Left colon (tissue), 2 donors: ENCODE measurements around the gene PLXDC1. TPM values are rescaled to one million over a fixed set of nuclear protein-coding genes. Genes with fewer than 3 reads are reported as not detected.

Experiments
- ATAC-seq: fragments of 200-7000 bp; cut with Tn5 transposase; one replicate; pipeline ENCODE4 v1.9.1; 2020; ENCODE audit warnings: mild to moderate bottlenecking, moderate library complexity
- DNase-seq, 2 donors: peaks; one replicate each; pipeline ENCODE4 v3.0.0-alpha.2; 2020
- intact Hi-C, 2 donors: fragments of 100-400 bp; cut with DNase I in 1 of 2; cut with micrococcal nuclease in 1 of 2; formaldehyde crosslinking; loops; one replicate each; pipeline versions ENCODE4 v1.11.2 to v1.14.0; 2022; cut with DNase I, micrococcal nuclease
- long read RNA-seq: library from polyadenylated mRNA; unstranded; transcript quantifications from one replicate; pipeline ENCODE4 v2.0.0, GENCODE V29; 2021
- total RNA-seq, 2 donors: library from RNA; stranded (reverse); fragmentation: NEBNext Ultra II Directional; extraction: Animal tissue kit (Norgen Biotek cat#: 25700); gene quantifications; one replicate each; pipeline ENCODE4 v1.2.1, GENCODE V29; 2021
- donor health status: DM: no; HTN: no; CAD: no.
- donor health status: DM: yes; HTN: yes; CAD: no.

The PLXDC1 gene
- 1 to 10 TPM; 2.3 to 5.0 TPM for total RNA-seq
- long read RNA-seq = 0 reads

DNA sequence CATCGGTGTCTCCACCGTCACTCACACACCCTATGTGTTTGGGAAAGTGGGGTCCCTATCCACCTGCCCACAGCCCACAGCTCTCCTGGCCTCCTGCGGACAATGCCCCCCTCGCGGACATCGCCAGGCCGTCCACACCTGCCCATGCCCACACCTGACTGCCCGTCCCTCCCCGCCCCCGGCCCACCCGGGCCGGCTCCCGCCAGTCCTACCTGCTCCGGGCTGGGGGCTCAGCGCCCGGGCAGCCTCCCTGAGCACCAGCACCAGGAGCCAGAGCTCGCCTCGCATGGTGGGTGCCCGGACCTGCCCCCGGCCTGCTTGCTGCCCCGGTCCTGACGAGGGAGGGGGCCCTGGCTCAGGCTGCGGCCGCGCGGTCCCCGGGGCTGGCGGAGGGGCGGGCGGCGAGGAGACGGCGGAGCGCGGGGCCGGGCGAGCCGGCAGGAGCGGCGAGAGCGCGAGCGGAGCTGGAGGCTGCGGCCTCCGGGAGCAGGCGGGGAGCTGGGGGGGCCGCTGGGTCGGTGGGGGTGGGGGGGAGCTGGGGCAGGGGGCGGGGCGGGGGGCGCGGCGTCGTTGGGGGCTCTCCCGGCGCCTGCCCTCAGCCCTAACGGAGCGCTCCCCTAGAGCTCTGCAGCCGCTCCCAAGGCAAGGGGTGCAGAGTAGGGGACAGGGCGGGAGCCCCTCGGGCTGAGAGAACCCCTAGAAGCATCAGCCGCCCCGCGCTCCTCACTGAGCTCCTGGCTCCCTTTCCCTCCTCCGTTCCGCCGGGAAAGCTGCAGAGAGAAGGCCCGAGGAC is at the start of gene PLXDC1:
TSS of gene PLXDC1 (minus strand) at position 488 of the 793 bp plus-strand sequence. CDS start at position 288, 200 bp downstream.
- DNase-seq (peak in 1 of 2 donors; percentile 31), ATAC-seq (no peak)
- intact Hi-C loops = loop anchor here (5.0 to 10.0 kb wide), 3 partner anchors 94 to 169 kb away; no protein-coding TSS in a partner anchor

DNA sequence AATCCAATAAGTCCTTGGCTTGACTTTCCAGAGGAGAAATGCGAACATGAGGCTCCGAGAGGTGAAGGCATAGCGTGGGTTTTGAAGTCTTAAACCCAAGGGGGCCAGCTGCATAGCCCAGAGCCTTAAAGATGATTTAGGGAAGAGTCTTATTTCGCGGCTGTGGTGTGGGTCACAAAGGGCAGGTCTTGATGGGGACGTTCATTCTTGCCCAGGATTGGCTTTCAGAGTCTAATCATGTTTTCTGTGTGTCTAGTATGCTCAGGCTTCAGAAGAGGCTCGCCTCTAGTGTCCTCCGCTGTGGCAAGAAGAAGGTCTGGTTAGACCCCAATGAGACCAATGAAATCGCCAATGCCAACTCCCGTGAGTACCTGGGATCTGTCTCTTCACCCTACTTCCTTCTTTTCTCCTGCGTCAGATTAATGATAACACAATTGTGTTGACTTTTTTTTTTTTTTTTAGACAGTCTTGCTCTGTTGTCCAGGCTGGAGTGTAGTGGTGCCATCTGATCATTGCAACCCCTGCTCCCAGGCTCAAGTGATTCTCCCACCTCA is 49.6 kb upstream of the PLXDC1 start:
- intact Hi-C loops = no loop called here
- ATAC-seq (no peak), DNase-seq (no peak)

DNA sequence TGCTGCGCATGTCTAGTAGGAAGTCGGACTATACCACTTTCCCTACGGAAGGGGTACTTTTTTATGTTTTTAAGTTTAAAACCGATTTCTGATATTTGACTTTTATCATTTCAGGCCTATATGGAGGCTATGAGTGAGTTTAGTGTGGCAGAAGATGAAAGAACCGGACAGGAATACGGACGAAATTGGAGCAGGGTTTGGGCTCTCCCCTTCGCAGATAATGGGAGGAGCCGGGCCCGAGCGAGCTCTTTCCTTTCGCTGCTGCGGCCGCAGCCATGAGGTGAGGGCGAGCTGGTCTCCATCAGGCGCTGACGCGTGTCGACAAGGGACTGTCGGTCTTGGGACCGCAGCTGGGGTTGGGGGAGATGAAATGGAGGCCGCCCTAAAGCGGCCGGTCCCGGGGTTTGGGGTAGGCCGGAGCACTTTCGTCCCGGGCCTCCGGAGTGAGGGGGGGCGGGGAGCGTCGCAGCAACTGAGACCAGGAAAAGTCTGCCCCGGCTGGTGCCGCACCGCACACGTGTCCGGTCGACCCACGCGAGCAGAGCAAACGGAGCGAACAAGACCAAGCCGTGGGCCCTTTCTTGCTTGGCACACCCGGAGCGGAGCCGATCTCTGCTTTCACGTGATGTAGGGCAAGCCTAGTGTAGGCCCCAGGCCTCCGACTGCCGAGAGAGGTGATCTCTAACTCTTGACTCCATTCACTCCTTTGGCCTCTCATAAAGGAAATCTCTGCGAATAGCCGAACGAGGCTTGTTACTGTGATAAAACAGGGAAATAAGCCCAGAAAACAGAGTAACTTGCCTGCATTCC is 48.8 kb upstream of the PLXDC1 start, which contains the start of gene RPL19:
TSS of gene RPL19 (plus strand) at position 214 of the 810 bp plus-strand sequence. CDS start at position 276, 62 bp downstream.
- peak; percentile 77 for ATAC-seq
- intact Hi-C loops = no loop called here
- DNase-seq = peak; percentile 74 to 86

DNA sequence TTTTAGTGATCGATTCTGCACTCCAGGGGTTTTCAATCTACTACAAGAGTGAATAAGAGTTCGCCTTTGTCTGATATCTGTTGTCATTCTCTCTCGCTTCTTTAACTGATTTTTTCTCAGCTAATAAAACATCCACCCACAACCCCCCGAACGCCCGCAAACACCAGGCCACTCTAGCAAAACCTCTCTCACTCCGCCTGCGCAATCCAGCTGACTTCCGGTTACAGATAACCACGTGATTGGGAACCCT is 48.3 kb upstream of the PLXDC1 start:
- intact Hi-C loops = no loop called here
- ATAC-seq = peak; percentile 78

DNA sequence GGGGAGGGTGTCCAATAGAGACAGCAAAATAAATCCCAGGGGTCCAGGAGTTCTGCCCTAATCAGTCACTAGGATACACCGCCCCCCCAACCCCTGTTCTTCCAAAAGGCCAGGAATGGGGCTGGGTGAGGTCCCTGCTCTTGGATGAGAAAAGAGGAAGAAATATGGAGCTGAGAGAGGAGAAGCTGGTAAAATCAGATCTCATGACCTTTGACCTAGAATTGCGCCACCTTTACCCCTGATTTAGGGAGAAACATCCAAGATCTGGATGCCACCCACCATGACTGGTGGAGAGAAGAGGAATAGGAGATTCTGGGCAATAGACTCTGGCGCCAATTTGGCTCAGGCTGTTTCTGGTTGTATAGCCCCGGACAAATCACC is 46.7 kb upstream of the PLXDC1 start:
- no peak for ATAC-seq
- intact Hi-C loops = no loop called here
- DNase-seq = no peak

More for the DNA sequence above, 48.3 kb upstream of the PLXDC1 start:
- DNase-seq = peak; percentile 88 to 92

DNA sequence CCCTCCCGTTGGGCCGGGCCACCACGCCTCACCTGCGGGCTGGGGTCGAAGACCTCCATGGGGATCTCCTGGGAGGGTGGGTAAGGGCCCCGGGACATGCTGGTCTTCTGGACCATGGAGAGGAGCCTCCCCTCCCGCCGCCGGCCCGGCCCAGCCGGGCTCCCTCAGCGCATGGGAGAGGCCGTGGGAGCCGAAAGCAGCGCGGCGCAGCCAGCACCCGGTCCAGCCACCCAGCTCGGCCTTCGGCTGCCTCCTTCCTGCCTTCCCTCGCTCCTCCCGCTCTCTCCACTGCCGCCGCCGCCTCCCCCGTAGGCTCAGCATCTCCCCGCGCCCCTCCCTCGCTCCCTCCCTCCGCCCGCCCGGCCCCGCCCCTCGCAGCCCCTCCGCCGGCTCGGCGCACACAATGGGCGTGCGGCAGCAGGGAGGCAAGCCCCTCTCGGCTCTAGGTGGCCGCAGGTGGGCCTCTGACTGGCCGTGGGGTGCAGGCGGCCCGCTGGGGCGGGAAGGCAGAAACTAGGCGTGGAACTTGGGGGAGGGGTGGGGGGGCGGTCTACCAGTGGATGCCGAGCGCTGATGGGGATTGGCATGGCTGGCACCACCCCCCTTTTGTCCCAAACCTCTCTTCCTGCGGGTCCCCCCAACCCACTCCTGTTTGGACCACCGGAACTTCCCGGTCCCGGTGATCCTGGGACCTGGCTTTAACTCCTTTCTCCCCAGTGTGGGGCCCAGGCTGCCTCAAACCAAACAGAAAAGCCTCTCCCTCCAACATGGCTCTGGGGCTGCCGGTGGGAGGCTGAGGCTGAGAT is 46.1 kb upstream of the PLXDC1 start, which contains the start of gene CACNB1:
TSS of gene CACNB1 (minus strand) at position 290 of the 806 bp plus-strand sequence. CDS start at position 116, 174 bp downstream.
- intact Hi-C loops = no loop called here
- peak; percentile 77 to 82 for DNase-seq
- peak; percentile 58 for ATAC-seq

DNA sequence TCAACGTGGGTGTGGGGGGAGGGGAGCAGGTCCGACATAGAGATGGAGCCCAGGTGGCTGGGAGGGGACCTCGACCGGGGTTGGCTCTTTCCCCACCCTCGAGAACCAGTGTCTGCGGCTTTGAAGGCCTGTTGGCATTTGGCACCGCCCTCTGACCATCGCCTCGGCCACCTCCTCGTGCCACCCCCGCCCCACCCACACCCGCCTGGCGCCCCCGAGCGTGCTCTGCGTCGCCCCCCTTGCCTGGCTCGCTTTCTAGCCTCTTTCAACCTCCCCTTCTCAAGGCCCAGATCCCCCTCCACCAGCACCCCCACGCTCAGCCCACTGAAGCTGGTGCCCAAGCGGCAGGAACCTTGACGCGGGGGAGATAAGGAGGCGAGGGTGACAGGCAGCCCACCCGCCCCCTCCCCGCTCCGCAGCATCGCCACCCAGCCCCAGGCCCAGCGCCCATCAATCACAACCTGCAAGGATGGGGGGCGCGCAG is 45.4 kb upstream of the PLXDC1 start:
- intact Hi-C loops = no loop called here
- peak; percentile 22 for ATAC-seq
- DNase-seq = peak; percentile 57 to 66

DNA sequence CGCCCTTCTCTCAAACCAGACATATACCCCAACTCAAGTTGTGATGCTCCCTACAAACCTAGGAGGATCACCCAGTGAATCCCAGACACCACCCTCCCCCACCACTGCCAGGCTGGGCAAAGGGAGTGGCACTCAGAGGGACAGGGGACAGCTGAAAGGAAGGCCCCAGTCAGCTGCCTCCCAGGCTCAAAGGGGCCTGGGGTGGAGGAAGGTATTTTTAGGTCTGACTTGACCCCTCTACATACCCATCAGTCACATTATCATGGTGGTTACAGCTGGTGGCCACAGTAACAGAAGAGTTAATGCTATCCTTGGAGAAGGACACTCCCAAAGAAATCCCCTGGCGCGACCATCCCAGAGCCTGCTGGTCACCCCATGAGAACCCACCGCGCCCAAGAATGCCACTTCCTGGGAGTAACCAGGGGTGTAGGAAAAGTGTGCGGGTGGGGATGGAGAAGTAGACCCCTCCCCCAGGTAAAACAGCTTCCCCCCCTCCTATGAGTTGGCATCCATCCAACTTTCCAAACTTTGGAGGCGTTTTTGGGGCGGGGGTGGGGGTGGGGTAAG is 44.9 kb upstream of the PLXDC1 start:
- DNase-seq (no peak), ATAC-seq (no peak)
- intact Hi-C loops = no loop called here

DNA sequence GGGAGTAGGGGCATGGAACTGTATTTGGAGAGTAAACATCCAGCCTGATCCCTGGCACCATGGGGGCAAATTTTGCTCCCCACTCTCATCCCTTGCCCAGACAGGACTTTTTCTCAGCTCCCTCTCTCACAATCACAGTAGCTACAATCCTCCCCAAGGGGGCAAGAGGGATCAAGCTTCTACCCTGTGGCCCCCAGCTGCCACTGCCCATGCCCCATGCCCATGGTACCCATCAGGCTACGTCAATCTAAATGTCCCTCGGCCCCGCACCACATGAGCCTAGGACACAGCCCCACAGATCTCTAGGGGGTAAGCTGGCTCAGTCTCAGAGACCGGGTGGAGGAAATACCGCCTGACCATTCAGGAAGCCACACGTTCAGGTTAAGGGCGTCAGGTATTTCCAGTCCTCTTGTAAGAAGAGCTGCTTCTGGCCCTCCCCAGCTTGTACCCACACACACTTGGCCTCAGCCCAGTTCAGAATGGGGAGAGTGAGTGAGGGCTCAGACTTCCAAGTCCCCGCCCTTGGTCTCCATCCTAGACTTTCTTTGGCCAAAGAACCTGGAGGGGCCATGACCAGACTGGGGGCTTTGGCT is 44.2 kb upstream of the PLXDC1 start:
- DNase-seq (no peak), ATAC-seq (no peak)
- intact Hi-C loops = no loop called here

DNA sequence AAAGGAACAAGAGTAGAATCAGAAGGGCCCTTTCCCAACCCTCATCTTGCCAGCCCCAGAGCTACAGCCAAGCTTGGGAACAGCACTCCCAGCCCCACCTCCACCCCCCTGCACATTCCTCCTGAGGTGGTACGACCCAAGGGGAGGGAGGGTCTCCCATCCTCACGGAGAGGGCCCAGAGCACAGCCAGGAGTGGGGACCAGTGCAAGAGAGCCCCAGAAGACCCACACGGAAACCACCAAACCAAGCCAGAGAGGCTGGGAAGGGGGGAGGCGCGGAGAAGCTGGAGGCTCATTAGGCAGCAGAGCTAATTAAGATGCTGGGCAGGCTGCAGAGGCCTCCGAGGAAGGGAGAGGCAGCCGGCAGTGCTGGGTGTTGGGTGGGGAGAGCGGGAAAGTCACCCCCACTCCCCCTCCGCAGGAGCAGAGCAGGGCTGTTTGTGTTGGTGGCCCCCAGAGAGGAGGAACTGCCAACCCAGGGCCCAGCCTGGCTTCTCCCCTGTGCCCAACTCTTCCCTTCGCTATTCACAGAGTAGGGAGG is 43.6 kb upstream of the PLXDC1 start:
- ATAC-seq = no peak
- intact Hi-C loops = no loop called here
- no peak for DNase-seq

DNA sequence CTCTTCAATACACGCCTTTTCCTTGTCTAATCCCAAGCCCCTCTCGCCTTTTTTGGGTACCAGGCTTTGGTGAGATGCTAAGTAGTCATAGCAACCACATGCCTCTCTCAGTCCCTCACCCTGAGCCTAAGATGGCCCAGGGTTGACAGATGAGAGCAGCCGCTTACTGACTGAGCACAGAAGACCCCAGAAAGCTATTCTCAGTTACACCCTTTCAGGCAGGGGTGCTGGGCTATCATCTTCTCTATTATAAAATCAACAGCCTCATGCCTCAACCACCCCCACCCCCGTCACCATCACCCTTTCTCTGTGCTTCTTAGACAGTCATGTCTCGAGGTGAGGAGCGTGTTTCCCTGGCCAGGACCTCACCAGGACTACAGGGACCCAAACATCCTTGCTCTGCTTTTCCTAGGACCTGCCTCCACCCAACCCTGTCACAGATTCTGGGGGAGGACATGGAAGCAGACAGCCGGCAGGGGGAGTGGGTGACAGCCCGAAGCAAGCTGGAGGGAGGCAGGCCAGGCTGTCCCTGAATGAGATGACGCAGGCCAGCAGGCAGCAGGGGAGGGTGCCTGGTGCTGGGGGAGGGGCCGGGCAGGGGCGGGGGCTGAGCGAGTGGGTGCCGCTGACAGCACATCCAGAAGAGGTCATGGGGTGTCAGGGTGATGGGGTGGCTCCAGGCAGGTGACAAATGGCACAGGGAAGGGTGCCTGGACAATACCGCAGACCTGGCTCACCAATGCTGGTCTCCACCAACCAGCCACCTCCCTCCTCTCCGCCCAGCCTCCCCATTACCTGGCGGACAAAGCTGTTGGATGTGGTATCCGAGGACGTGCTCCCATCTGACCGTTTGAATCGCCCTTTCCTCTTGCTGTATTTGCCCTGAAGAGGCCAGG is 42.9 kb upstream of the PLXDC1 start:
- intact Hi-C loops = no loop called here
- no peak for ATAC-seq
- DNase-seq = peak in 1 of 2 donors; percentile 53

DNA sequence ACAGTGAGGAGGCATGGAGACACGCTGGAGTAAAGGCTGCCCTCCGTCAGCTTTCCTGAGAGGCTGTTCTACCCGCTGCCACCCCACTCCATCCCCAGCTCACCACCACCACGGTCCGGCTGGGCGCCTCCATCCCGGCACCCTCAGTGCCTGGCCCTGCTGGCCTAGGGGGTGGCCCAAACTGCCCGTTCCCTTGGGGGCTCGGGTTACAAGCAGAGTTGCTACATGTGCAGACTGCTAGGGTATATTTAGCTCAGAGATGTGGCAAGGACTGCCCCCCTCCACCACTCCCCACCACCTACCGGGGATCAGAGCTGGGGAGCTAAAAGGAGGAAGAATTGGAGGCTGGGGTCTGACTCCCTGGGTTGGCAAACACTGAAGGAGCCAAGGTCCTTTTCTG is 41.9 kb upstream of the PLXDC1 start:
- no peak for ATAC-seq
- no peak for DNase-seq

DNA sequence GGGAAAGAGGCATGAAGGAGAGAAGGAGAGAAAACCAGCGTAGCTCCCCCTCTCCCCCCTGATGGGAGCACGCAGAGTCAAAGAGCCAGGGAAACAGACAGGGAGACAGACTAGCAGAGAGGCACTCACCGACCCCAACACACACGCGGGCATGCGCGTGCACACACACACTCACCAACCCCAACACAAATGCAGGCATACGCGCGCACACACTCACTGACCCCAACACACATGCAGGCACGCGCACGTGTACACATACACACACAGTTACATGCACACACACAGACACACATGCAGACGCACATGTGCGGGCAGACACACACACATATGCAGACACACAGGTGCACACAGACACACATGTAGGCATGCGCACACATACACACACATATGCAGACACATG is 41.5 kb upstream of the PLXDC1 start:
- intact Hi-C loops = no loop called here
- no peak for ATAC-seq

More for the DNA sequence above, 41.9 kb upstream of the PLXDC1 start:
- intact Hi-C loops = no loop called here

DNA sequence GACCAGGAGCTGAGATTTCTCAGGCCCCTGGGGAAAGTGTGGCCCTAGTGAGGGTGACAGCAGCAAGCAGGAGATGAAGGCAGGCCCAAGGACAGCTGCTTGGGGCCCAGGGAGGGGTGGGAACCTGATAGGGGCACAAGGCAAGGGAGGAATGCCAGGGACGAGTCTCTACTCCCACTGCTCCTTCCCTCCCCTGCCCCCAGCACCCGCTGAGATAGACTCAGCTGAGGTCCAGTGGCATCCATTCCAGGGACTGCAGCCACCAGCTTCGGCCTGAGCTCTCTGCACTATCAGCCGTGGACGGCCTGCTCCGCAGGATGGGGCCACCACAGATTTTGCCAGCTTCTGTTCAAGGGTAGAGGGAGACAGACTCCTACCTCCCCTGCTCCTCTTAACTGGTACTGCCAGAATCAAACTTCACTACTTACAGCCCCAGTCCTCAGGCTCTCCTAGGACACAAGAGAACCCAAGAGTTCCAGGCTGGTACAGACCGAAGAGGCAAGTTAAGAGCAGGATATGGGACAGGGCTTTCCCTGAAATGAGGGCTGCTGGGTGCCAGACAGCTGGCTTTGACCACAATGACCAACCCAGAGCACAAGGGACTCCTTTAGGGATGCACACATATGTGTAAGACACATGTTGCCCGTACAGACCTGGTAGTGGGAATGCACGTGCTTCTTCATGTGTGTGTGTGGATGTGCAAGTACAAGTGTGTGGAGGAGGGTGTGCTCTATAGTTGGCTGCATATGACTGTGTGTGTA is 40.5 kb upstream of the PLXDC1 start:
- intact Hi-C loops = no loop called here
- ATAC-seq (no peak), DNase-seq (no peak)

More for the DNA sequence above, 41.5 kb upstream of the PLXDC1 start:
- DNase-seq = no peak

DNA sequence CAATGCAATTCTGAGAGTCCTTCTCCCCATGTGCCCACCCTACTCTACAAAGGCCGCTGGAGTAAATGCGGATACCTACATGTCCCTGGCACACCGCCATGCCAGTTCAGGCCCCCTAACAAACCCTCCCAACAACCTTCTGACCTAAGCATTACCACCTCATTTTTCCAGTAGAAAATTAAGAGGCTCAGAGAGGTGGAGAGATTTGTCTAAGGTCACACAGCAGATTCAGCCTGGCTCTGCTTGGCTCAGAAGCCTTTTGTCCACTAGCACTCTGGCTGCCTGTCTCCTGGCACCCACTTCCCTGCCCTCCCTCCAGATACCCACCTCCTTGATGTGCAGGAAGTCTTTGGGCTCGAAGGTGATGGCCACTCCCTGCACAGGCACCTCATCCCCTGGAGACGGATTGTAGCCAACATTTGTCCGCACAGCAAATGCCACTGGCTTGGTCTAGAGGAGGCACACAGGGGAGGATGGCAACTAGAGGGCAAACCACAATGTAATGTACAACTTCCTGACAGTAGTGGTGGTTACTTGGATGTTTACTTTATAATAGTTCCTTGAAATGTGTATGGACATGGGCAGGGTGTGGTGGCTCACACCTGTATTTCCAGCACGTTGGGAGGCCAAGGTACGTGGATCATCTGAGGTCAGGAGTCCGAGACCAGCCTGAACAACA is 35.9 kb upstream of the PLXDC1 start:
- intact Hi-C loops = no loop called here
- DNase-seq (peak; percentile 47 to 75), ATAC-seq (peak; percentile 92)
